Loucy (cell line): ENCODE results near the gene MED13L.

ENCODE experiments used
- H2AFZ ChIP-seq: fragments of 200-600 bp; sonication (generic); 2 replicates; pipeline ENCODE4 v1.6.0; 2016; ENCODE audit warnings: antibody characterized with exemption, mild to moderate bottlenecking, low read length, moderate library complexity
- H3F3A ChIP-seq: fragments of 200-600 bp; 2 replicates; pipeline ENCODE4 v1.6.0; 2016; ENCODE audit warnings: antibody characterized with exemption, low read depth, mild to moderate bottlenecking
- H3K27me3 ChIP-seq: fragments of 200-600 bp; sonication (generic); 2 replicates; pipeline ENCODE4 v1.6.1; 2014; ENCODE audit warnings: low read length, mild to moderate bottlenecking; ENCODE audit not compliant: insufficient read depth, poor library complexity, severe bottlenecking
- H3K36me3 ChIP-seq: fragments of 200-600 bp; sonication (generic); 2 replicates; pipeline ENCODE4 v1.6.1; 2016; ENCODE audit warnings: low read length; ENCODE audit not compliant: insufficient read depth
- H3K4me1 ChIP-seq: fragments of 200-600 bp; sonication (generic); 2 replicates; pipeline ENCODE4 v1.5.1; 2014; ENCODE audit warnings: low read length, mild to moderate bottlenecking; ENCODE audit not compliant: insufficient read depth, poor library complexity, severe bottlenecking
- H3K4me2 ChIP-seq: fragments of 200-600 bp; sonication (generic); 2 replicates; pipeline ENCODE4 v1.6.0; 2014; ENCODE audit warnings: antibody characterized with exemption, low read length, low read depth, mild to moderate bottlenecking; ENCODE audit not compliant: poor library complexity, severe bottlenecking
- H3K4me3 ChIP-seq: fragments of 200-600 bp; sonication (generic); 2 replicates; pipeline ENCODE4 v1.5.1; 2014; ENCODE audit warnings: low read length, mild to moderate bottlenecking, mixed read lengths; ENCODE audit not compliant: poor library complexity, severe bottlenecking
- H3K79me2 ChIP-seq: fragments of 200-600 bp; sonication (generic); 2 replicates; pipeline ENCODE4 v1.6.1; 2014; ENCODE audit warnings: low read length; ENCODE audit not compliant: insufficient read depth
- H3K9ac ChIP-seq: fragments of 200-600 bp; sonication (generic); 2 replicates; pipeline ENCODE4 v1.6.0; 2014; ENCODE audit warnings: mild to moderate bottlenecking, low read depth, low read length, moderate library complexity; ENCODE audit not compliant: poor library complexity, severe bottlenecking
- H3K9me2 ChIP-seq: fragments of 200-600 bp; sonication (generic); replicated peaks from 2 replicates; pipeline ENCODE4 v1.6.1; 2016; ENCODE audit warnings: low read depth, low read length, mixed read lengths
- H3K9me3 ChIP-seq: fragments of 200-600 bp; sonication (generic); 2 replicates; pipeline ENCODE4 v1.6.1; 2014; ENCODE audit warnings: mild to moderate bottlenecking, antibody characterized with exemption, low read length, low read depth; ENCODE audit not compliant: insufficient read depth
- H4K20me1 ChIP-seq: fragments of 200-600 bp; sonication (generic); 2 replicates; pipeline ENCODE4 v1.6.0; 2014; ENCODE audit warnings: antibody characterized with exemption, low read length, mild to moderate bottlenecking; ENCODE audit not compliant: insufficient read depth, poor library complexity, severe bottlenecking
- CTCF ChIP-seq: fragments of 200-600 bp; sonication (generic); conservative IDR thresholded peaks from 2 replicates; pipeline ENCODE4 v1.5.1; 2014; ENCODE audit warnings: mild to moderate bottlenecking, antibody characterized with exemption, low read length
- EZH2phosphoT487 ChIP-seq: fragments of 200-600 bp; IDR thresholded peaks from 2 replicates; pipeline ENCODE4 v1.6.1; 2018; ENCODE audit warnings: antibody characterized with exemption, mild to moderate bottlenecking, moderate library complexity, borderline replicate concordance

The MED13L gene

GRCh38 chr12:115910057-115910456 lies 367.4 kb downstream of the MED13L start:
- Histone ChIP-seq H4K20me1 (no peaks in the 10 kb centered on the region), H3K4me3 (no peak overlapping the region), H3F3A (no peaks in the 10 kb centered on the region), H3K9me3 (no peaks in the 10 kb centered on the region), H3K27me3 (no peaks in the 10 kb centered on the region), H3K9ac (no peak overlapping the region), H3K4me2 (no peak overlapping the region), H2AFZ (no peak overlapping the region), H3K36me3 (no peaks in the 10 kb centered on the region), H3K9me2 (no peaks in the 10 kb centered on the region), H3K4me1 (no peaks in the 10 kb centered on the region), H3K79me2 (no peaks in the 10 kb centered on the region)
- TF ChIP-seq CTCF (no peak), EZH2phosphoT487 (no peak)
